ENCODE data around the gene CCDC169.

The CCDC169 gene

GRCh38 chr13:36212789-36213188 is 84.8 kb downstream of the CCDC169 start:
- no peak for ATAC-seq
- TF ChIP-seq ZC3H10 (CRISPR knock-in tag; IDR thresholded peaks at IDR 0.05) (no peak), POU6F1 (CRISPR knock-in tag; IDR thresholded peaks at IDR 0.05; ENCODE audit: borderline replicate concordance, low read depth) (no peak), PPARA (CRISPR knock-in tag; IDR thresholded peaks at IDR 0.05; ENCODE audit: borderline replicate concordance) (no peak), CSDC2 (CRISPR knock-in tag; IDR thresholded peaks at IDR 0.05) (no peak), SNAI2 (CRISPR knock-in tag; IDR thresholded peaks at IDR 0.05) (no peak), ZNF70 (CRISPR knock-in tag; IDR thresholded peaks at IDR 0.05) (no peak), BACH2 (CRISPR knock-in tag; IDR thresholded peaks at IDR 0.05; ENCODE audit: borderline replicate concordance) (no peak), GLIS3 (CRISPR knock-in tag; IDR thresholded peaks at IDR 0.05) (no peak), RARB (CRISPR knock-in tag; IDR thresholded peaks at IDR 0.05) (no peak), TOX (CRISPR knock-in tag; IDR thresholded peaks at IDR 0.05; ENCODE audit: borderline replicate concordance) (no peak), ESRRG (CRISPR knock-in tag; IDR thresholded peaks at IDR 0.05) (no peak), ZFP3 (CRISPR knock-in tag; IDR thresholded peaks at IDR 0.05) (no peak), OSR1 (CRISPR knock-in tag; IDR thresholded peaks at IDR 0.05) (no peak), CSRNP3 (CRISPR knock-in tag; IDR thresholded peaks at IDR 0.05) (no peak), ZNF8 (CRISPR knock-in tag; IDR thresholded peaks at IDR 0.05) (no peak), TCF4 (CRISPR knock-in tag; IDR thresholded peaks at IDR 0.05; ENCODE audit: borderline replicate concordance) (no peak)
- TF ChIP-seq, protein P1, sequence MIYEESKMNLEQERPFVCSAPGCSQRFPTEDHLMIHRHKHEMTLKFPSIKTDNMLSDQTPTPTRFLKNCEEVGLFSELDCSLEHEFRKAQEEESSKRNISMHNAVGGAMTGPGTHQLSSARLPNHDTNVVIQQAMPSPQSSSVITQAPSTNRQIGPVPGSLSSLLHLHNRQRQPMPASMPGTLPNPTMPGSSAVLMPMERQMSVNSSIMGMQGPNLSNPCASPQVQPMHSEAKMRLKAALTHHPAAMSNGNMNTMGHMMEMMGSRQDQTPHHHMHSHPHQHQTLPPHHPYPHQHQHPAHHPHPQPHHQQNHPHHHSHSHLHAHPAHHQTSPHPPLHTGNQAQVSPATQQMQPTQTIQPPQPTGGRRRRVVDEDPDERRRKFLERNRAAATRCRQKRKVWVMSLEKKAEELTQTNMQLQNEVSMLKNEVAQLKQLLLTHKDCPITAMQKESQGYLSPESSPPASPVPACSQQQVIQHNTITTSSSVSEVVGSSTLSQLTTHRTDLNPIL (CRISPR knock-in tag; IDR thresholded peaks at IDR 0.05; ENCODE audit: low read depth) = no peak
- TF ChIP-seq, protein P2, sequence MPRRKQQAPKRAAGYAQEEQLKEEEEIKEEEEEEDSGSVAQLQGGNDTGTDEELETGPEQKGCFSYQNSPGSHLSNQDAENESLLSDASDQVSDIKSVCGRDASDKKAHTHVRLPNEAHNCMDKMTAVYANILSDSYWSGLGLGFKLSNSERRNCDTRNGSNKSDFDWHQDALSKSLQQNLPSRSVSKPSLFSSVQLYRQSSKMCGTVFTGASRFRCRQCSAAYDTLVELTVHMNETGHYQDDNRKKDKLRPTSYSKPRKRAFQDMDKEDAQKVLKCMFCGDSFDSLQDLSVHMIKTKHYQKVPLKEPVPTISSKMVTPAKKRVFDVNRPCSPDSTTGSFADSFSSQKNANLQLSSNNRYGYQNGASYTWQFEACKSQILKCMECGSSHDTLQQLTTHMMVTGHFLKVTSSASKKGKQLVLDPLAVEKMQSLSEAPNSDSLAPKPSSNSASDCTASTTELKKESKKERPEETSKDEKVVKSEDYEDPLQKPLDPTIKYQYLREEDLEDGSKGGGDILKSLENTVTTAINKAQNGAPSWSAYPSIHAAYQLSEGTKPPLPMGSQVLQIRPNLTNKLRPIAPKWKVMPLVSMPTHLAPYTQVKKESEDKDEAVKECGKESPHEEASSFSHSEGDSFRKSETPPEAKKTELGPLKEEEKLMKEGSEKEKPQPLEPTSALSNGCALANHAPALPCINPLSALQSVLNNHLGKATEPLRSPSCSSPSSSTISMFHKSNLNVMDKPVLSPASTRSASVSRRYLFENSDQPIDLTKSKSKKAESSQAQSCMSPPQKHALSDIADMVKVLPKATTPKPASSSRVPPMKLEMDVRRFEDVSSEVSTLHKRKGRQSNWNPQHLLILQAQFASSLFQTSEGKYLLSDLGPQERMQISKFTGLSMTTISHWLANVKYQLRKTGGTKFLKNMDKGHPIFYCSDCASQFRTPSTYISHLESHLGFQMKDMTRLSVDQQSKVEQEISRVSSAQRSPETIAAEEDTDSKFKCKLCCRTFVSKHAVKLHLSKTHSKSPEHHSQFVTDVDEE (CRISPR knock-in tag; IDR thresholded peaks at IDR 0.05) = no peak

DNA sequence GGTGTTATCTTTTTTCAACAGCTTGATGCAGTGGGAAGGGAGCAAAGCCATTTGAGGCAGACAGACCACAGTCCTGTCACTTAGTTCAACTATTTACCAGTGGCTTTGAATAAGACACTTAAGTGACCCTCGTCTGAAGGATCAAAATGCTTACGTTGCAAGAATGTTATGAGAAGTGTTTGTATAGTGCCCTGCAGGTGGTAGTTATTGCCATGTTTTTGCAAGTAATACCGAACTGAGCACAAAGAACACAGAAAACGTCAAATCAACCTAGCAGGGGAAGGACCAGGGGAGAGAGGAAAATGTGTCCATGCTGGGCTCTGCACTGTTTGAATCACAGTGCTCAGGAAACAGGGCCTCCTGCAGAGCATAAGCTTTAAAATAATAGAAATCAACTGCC is 86.0 kb downstream of the CCDC169 start:
- TF ChIP-seq GLIS3 (CRISPR knock-in tag; IDR thresholded peaks at IDR 0.05) = no peak
- TF ChIP-seq ZFP30 (CRISPR knock-in tag; IDR thresholded peaks at IDR 0.05) = no peak
- no peak for TF ChIP-seq ZC3H10 (CRISPR knock-in tag; IDR thresholded peaks at IDR 0.05)
- no peak for TF ChIP-seq ISL1 (CRISPR knock-in tag; IDR thresholded peaks at IDR 0.05)
- TF ChIP-seq PATZ1 (CRISPR knock-in tag; IDR thresholded peaks at IDR 0.05; ENCODE audit: borderline replicate concordance) = no peak
- TF ChIP-seq TOX (CRISPR knock-in tag; IDR thresholded peaks at IDR 0.05; ENCODE audit: borderline replicate concordance) = no peak
- TF ChIP-seq CSRNP3 (CRISPR knock-in tag; IDR thresholded peaks at IDR 0.05) = no peak
- TF ChIP-seq ZFP3 (CRISPR knock-in tag; IDR thresholded peaks at IDR 0.05) = no peak
- no peak for ATAC-seq
